ENCODE results near the gene BTBD17.

The BTBD17 gene

GRCh38 chr17:74404218-74404617, 42.5 kb upstream of the BTBD17 start:
- TF ChIP-seq CTCF (IDR thresholded peaks at IDR 0.05; ENCODE audit: extremely low read depth, insufficient read depth, missing control alignments) = no peak
- no peak for DNase-seq (ENCODE audit: low spot score)

GRCh38 chr17:74403512-74404137, 42.0 kb upstream of the BTBD17 start:
- TF ChIP-seq CTCF (IDR thresholded peaks at IDR 0.05; ENCODE audit: extremely low read depth, insufficient read depth, missing control alignments) = no peak
- in situ Hi-C loops (cut with MboI; ENCODE audit: low pct_unique_long_range_greater_than_20kb, low sequenced_read_pairs, unreplicated experiment) = no loop called here
- no peak for DNase-seq (ENCODE audit: low spot score)

More at GRCh38 chr17:74404218-74404617, 42.5 kb upstream of the BTBD17 start:
- in situ Hi-C loops (cut with MboI; ENCODE audit: low pct_unique_long_range_greater_than_20kb, low sequenced_read_pairs, unreplicated experiment) = no loop called here

- TF ChIP-seq CTCF (IDR thresholded peaks at IDR 0.05; ENCODE audit: extremely low read depth, insufficient read depth, missing control alignments) = no peak
- in situ Hi-C loops (cut with MboI; ENCODE audit: low pct_unique_long_range_greater_than_20kb, low sequenced_read_pairs, unreplicated experiment) = no loop called here
- DNase-seq (ENCODE audit: low spot score) = no peak
Measured at GRCh38 chr17:74402048-74402447, 40.4 kb upstream of the BTBD17 start.

- no peak for DNase-seq (ENCODE audit: low spot score)
- no peak for TF ChIP-seq CTCF (IDR thresholded peaks at IDR 0.05; ENCODE audit: extremely low read depth, insufficient read depth, missing control alignments)
- in situ Hi-C loops (cut with MboI; ENCODE audit: low pct_unique_long_range_greater_than_20kb, low sequenced_read_pairs, unreplicated experiment) = no loop called here
Measured at GRCh38 chr17:74396567-74396966, 34.9 kb upstream of the BTBD17 start.

GRCh38 chr17:74394977-74395376, 33.3 kb upstream of the BTBD17 start:
- DNase-seq (ENCODE audit: low spot score) = no peak
- in situ Hi-C loops (cut with MboI; ENCODE audit: low pct_unique_long_range_greater_than_20kb, low sequenced_read_pairs, unreplicated experiment) = no loop called here
- TF ChIP-seq CTCF (IDR thresholded peaks at IDR 0.05; ENCODE audit: extremely low read depth, insufficient read depth, missing control alignments) = no peak

- no peak for DNase-seq (ENCODE audit: low spot score)
- in situ Hi-C loops (cut with MboI; ENCODE audit: low pct_unique_long_range_greater_than_20kb, low sequenced_read_pairs, unreplicated experiment) = no loop called here
- no peak for TF ChIP-seq CTCF (IDR thresholded peaks at IDR 0.05; ENCODE audit: extremely low read depth, insufficient read depth, missing control alignments)
Measured at GRCh38 chr17:74394275-74394950, 32.7 kb upstream of the BTBD17 start.
